Peyer's patch (tissue), 4 donors: ENCODE measurements around the gene CASP6.

Source experiments
- CTCF ChIP-seq, 6 experiments: fragments of 450-650 bp in 4 of 6; fragments of 200-600 bp in 2 of 6; sonication (generic) in 1 of 6; IDR thresholded peaks; one replicate each; pipeline ENCODE4 v1.5.1; 2017 to 2019; ENCODE audit warnings: antibody characterized with exemption in 6 of 6, mild to moderate bottlenecking in 3 of 6, moderate library complexity in 1 of 6
- POLR2A ChIP-seq, 2 donors: fragments of 450-650 bp; IDR thresholded peaks; one replicate each; pipeline ENCODE4 v1.5.1; 2017; ENCODE audit warnings: antibody characterized with exemption in 2 of 2, mild to moderate bottlenecking in 2 of 2, moderate library complexity in 2 of 2

GRCh38 chr4:109672169-109672930 lies 30.9 kb downstream of the CASP6 start:
- TF ChIP-seq POLR2A (IDR thresholded peaks at IDR 0.05) (no peak), CTCF (IDR thresholded peaks at IDR 0.05) (no peak)
